Brain pericyte (primary cell): ENCODE data around the gene RC3H1.
"Not testable (repeated sequence)": the region's sequence is repeated elsewhere in the genome, so short reads cannot be mapped to it uniquely, and the experiment has no call there.

Experiments
- DNase-seq: peaks from one replicate; pipeline ENCODE4 v3.0.0-alpha.2; 2012; ENCODE audit warnings: low read depth, low spot score

Gene RC3H1

DNA sequence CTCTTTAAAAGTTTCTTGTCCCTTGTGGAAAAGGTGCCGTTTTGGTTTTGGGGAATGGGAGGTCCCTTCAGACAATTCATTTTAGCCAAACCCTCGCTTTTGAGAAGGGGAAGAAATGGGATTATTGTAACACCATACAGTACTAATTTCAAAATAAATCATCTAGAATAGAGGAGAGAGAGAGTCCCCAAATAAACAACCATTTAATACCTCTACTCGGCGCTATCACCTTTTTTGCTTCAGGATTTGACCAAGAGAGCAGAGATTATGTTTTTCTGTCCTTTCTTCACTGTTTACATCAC is 770 bp upstream of the RC3H1 start:
- DNase-seq, result no peak

DNA sequence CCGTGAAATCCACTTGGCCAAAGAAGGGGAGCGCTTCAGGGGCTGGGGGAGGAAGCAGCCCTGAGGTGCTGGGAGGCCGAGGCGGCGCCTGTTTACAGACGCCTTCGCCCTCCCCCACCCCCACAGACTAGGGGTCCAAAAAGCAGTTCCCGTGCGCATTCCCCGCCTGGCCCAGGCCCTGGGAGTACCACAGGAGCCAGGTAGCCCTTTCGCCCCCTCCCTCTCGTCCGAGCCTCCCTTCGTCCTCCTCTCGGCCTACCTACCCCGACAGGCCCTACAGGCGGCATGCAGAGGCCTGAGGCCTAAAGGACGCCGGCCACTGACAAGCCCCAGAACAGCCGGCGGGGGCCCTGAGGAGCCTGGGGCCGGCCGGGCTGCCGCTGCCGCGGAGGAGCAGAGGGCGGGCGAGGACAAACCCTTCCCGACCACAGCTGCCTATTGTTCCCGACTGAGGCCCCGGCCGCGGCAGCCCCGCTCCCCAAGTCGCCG is 522 bp downstream of the RC3H1 start:
- no peak for DNase-seq

DNA sequence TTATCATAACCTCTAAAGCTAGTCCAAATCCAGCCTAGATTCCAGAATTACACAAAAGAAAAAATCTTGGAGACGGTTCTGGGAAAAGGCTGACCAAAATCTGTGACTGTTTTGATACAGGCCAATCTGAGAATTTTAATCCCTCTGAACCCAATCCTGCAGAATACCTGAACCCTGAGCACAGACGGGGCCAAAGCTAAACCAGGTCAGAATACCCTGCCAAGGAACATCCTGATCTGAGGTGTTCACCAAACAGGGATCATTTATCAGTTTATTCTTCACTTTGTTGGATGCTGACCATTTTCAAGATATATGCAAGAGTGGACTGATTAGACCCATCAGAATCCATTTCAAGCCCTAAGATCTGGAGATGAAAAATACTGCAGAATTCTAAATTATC is 3.6 kb downstream of the RC3H1 start:
- no peak for DNase-seq

DNA sequence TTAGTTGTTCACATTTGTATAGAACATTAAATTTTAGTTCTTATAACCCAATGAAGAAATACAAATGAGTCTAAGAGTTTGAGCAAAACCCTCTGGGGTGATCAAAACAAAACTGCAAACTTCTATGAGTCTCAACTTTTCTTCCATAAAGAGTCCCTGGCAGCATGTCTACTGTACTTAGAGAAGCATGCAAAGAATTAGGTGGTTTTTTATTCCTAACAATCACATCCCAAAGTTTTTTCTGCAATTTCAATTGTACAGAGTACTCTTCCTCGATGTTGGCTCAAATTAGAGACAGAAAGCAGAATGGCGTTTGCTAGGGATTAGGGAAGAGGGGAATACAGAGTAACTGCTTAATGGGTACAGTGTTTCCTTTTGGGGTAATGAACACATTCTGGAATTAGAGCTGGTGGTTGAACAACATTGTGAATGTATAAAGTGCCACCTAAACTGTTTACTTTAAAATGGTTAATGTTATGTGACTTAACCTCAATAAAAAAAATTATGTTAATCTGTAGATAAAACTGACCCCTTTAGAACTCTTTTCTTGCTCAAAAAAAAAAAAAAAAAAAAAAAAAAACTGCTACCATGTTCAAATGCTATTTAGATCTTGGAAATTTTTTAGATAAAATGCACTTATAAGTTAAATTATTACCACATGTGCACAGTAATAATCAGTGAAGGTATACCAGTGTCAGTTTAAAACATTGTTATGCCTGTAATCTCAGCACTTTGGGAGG is 4.8 kb downstream of the RC3H1 start:
- no peak for DNase-seq

DNA sequence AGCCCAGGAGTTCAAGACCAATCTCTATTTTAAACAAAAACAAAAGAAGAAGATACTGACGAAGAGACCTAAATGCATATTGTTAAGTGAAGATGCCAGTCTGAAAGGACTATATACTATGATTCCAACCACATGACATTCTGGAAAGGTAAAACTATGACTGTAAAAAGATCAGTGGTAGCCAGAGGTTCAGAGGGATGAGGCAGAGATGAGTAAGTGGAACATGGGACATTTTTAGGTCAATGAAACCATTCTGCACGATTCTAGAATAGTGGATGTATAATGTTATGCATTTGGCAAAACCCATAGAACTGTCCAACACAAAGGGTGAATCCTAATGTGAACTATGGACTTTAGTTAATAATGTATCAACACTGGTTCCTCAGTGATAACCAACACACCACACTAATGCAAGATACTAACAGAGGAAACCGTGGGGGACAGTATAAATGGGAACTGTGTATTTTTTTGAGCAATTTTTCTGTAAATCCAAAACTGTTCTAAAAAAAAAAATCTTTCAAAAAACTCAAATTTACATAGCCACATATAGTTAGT is 8.2 kb downstream of the RC3H1 start:
- no peak for DNase-seq

DNA sequence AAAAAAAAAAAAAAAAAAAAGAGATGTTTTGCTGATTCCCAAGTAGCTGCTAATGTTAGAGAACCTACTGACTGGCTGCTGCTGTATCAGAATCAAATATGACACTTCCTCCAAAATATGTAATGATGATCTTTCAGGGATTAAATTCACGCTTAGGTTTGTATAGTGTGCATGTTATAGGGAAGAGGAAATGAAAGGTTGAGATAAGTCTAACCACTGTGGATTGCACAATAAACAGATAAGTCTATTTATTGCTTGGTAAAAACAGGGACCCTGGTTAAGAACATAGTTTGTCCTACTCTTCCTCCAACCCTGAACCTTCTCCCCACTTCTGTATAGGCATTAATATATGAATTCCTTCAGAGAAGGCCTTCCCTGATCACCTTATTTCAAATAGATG is 13.2 kb downstream of the RC3H1 start:
- no peak for DNase-seq

DNA sequence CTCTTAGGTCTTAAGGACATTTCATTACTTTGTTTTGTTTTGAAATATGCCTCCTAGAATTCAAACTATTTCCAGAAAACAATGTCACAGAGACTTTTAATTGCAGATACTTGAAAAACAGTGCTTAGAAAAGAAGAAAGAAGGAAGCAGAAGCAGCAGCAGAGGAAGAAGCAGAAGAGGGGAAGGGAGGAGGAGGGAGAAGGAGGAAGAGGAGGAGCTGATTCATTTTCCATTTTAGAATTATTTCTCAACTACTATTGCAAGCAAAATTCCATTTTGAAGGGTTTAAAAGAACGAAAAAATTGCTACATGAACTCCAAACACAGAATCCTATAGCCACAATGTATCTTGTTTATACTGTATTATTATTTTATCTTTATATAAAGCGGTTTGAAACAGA is 13.9 kb downstream of the RC3H1 start:
- no peak for DNase-seq

DNA sequence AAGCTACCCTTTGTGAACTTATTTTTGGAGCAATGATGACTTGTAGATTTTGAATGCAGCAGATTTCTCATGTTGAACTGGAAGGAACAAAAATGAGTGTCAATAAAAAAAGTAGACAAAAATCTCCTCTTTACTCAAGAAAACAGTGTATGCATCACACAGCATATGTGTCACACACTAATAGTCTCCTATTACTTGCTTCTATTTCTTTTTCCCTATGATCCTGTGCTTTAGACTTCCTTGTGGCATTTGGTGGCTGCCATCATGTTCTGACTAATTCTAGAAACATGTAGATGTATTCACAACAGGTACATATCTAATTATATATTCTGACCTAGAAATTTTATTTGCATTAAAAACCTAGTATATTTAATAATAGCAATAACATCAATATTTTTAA is 14.3 kb downstream of the RC3H1 start:
- no peak for DNase-seq

DNA sequence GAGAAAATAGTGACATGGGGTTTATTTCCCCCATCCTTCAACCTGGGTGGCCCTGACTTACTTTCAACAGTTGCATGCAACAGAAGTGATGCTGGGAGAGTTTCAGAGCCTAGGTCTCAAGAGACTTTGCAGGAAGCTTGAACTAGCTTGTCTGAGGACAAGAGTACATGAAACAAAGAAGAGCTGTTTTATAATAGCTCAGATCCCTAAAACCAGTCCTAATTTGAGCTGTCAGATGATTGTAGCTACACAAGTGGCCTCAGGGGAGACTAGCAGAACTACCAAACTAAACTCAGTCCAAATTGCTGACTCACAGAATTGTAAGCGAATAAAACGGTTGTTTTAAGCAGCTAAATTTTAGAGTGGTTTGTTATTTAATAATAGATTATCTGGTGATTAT is 17.1 kb downstream of the RC3H1 start:
- peak; percentile 26 for DNase-seq

DNA sequence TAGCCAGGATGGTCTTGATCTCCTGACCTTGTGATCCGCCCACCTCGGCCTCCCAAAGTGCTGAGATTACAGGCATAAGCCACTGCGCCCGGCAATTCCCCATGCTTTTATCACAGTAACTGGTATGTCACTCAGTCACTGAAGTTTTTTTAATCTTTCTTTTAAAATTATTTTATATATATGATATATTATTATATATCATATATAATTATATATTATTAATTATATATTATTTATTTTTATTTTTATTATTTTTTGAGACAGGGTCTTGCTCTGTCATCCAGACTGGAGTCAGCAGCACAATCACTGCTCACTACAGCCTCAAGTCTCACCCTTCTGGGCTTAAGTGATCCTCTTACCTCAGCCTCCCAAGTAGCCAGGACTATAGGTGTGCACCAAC is 18.3 kb downstream of the RC3H1 start:
- DNase-seq, result no peak

DNA sequence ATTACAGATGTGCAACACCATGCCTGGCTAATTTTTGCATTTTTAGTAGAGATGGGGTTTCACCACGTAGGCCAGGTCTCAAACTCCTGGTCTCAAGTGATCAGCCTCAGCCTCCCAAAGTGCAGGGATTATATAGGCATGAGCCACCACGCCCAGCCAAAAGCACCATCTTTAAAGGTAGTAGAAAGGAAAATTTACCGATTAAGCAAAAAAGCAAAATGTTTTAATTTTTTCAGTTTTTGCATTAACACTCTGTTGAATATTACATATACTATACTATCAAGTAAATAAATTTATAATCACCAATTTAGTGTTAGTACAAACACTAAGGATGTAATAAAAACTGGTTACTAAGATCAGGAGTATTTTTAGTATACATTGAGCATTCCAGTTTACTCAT is 20.6 kb downstream of the RC3H1 start:
- DNase-seq, result no peak

DNA sequence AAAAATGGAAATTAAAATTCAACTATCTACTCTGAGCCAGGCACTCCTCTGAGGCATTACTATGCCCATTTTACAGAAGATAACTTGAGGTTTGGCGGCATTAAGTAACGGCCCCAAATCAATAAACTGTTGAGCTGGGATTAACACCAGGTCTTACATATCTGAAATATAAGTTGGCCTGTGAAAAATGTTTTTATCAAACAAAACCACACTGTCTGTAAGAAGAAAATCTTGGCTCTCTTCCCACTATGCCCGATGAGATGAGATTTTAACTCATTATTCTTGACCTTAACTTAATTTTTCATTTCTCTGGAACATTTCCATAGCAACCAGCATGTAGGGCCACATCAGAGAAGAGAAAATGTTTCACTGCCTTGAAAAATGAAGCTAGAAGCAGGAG is 21.8 kb downstream of the RC3H1 start:
- DNase-seq, result no peak

DNA sequence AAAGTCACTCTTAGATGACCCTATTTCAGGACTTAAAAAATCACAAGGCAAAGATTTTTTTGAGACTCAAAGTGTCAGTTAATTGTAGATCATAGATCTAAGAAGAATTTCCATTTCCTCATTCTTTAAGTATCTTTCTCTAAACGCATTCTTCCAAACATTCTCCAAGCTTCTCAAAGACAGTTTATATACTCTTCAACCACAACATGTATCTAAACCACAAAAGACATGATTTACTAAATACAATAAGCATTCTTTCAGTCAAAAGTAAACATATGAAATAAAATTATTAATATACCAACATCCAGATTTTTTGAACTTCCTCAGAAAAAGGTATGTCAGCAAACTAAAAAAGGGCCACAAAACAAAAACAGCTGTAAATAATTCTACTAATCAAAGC is 24.4 kb downstream of the RC3H1 start:
- DNase-seq, result no peak

DNA sequence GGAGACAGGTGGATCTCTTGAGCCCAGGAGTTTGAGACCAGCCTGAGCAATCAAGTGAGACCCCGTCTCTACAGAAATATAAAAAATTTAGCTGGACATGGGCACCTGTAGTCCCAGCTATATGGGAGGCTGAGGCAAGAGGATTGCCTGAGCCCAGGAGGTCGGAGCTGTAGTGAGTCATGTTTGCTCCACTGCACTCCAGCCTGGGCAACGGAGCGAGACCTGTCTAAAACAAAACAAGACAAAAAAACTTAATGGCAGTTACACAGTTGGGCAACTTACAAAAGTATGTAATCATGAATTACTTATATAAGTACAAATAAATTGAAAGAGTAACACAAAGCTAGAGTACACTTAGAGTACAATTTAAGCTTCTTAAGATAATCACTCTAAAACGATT is 25.2 kb downstream of the RC3H1 start:
- DNase-seq, result no peak

DNA sequence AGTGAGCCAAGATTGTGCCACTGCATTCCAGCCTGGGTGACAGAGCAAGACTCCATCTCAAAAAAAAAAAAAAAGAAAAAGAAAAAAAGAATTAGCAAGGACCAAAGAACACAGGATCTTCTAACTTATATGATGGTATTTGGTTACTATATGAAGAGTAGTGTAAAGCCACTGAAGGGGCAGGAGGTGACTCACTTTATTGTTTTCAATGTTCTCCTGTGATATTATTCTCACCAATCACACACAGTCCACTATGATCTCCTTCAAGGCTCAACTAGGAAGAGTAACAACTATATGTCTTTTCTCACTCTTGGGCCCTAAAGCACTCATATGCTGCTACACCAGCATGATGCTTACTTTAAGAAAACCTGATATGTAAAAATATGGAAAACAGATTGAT is 26.7 kb downstream of the RC3H1 start:
- no peak for DNase-seq

DNA sequence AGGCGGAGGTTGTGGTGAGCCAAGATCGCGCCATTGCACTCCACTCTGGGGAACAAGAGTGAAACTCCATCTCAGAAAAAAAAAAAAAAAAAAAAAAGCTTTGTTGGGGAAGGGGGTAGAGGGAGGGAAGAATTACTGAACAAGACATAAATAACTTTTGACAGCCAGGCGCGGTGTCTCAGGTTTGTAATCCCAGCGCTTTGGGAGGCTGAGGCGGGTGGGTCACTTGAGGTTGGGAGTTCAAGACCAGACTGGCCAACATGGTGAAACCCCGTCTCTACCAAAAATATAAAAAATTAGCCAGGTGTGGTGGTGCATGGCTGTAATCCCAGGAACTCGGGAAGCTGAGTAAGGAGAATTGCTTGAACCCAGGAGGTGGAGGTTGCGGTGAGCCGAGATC is 28.2 kb downstream of the RC3H1 start:
- DNase-seq, result not testable (repeated sequence)

DNA sequence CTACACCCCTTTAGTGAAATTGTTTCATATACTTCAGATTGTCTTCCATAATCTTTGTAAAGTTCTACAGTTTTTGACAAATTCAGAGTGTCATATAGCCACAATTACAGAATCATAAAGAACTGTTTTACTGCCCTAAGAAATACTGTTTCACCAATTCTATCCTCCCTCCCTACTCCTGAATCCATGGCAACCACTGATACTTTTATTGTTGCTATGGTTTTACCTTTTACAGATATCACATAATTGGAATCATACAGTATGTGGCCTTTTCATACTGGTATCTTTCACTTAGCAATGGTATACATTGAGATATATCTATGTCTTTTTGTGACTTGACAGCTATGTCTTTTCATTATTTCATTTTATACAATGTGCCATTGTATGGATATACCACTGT is 34.1 kb downstream of the RC3H1 start:
- DNase-seq, result no peak

DNA sequence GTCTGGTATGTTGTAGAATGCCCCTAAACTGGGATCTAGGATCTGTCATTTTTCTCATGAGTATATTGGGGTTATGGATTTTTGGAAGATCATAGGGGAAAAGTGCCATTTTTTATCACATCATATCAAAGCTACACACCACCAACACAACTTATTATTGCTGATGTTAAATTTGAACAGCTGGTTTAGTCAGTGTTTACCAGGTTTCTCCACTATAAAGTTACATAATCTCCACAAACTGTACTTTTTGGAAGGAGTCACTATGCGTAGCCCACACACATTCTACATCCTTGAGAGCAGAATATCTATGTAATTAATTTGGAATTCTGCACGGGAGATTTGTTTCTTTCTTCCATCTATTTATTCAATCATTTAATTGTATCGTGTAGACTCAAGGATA is 35.2 kb downstream of the RC3H1 start:
- DNase-seq, result no peak

DNA sequence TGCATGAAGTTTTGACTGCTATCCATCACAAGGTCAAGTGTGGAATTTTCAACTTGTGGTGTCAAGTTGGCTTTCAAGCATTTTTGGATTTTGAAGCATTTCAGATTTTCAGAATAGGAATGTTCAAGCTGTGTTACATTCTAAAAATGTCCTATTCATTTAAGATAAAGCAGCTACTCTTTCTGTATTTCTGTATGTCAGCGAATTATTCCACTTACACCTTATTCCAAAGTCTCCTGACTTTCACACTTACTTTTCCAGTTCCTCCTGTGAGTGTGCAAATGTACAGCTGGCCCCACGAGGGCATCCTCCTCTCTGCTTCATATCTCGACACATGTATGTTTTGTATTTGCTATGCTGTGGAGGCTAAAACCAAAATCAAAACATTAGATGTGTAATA is 51.9 kb downstream of the RC3H1 start:
- DNase-seq, result no peak

DNA sequence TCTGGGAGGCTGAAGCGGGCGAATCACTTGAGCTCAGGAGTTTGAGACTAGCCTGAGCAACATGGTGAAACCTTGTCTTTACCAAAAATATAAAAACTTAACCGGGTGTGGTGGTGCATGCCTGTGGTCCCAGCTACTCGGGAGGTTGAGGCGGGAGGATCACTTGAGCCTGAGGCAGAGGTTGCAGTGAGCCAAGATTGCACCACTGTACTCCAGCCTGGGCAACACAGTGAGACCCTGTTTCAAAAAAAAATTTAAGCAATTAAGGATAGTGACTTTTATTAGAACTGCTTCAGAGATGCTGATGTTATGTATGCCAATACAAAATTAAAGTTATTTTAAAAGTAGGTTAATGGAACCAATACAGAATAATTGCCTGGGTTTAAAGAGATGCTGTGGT is 56.3 kb downstream of the RC3H1 start:
- not testable (repeated sequence) for DNase-seq

DNA sequence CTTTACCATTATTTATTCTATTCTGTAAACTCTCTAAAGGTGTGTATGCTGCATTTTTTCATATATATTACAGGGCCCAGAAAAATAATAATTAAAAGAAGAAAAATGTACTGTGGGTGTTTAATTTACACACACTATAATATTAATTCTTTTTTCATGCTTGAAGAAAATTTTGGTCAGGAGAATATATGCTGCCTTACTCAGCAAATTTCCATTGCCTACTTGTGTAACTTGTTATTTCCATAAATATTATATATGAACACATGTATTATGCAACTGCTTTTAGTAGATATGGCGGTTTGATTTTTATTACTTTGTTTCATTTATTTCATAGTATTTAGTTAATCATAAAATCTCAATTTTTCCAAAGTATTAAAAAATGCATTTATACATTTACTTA is 58.7 kb downstream of the RC3H1 start:
- DNase-seq, result no peak

DNA sequence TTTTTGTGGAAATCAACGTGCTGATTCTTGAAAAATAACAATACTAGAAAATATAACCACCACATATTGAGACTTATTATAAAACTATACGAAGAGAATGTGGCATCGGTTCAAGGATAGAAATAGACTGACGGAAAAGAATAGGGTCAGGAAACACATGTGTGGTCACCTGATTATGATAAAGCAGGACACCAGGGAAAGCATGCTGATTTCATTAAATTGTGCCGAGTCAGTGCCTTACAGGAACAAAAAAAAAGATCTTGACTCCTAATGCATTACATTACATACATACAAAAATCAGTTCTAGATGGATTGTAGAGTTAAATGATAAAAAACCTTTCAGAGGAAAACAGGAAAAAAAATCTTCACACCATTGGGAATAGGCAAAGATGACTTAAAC is 61.5 kb downstream of the RC3H1 start:
- DNase-seq, result no peak

DNA sequence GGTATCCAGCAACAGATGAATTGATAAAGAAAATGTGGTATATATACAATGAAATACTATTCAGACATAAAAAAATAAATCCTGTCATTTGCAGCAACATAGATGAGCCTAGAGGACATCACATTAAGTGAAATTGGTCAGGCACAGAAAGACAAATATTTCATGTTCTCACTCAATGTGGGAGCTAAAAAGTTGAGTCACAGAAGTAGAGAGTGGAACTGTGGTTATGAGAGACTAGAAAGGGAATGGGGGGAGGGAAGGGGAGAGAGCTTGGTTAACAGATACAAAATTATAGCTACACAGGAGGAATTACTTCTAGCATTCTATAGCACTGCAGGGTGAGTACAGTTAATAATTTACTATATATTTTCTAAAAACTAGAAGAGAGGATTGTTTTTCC is 68.0 kb downstream of the RC3H1 start:
- no peak for DNase-seq

DNA sequence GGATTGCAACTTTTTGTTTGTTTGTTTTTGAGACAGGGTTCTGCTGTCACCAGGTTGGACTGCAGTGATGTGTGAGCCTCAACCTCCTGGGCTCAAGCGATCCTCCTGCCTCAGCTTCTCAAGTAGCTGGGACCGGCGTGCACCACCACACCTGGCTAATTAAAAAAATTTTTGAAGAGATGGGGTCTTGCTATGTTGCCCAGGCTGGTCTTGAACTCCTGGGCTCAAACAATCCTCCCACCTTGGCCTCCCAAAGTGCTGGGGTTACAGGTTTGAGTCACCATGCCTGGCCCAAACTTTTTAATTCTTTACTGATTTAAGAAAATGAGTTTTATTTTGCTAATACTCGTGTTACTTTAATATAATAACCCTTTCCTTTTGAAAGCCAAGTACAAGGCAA is 73.6 kb downstream of the RC3H1 start:
- no peak for DNase-seq
